H1 (cell line): ENCODE measurements around the gene GUCY1B1. TPM values are rescaled to one million over a fixed set of nuclear protein-coding genes. Genes with fewer than 3 reads are reported as not detected.

ENCODE experiments used
- ATF2 ChIP-seq: IDR thresholded peaks from 2 replicates; pipeline ENCODE4 v1.6.1; 2012; ENCODE audit warnings: low read length, inconsistent platforms
- ATF3 ChIP-seq: IDR thresholded peaks from 2 replicates; pipeline ENCODE4 v1.6.1; 2011; ENCODE audit warnings: low read depth, mild to moderate bottlenecking, low read length; ENCODE audit not compliant: insufficient read depth
- CHD2 ChIP-seq: IDR thresholded peaks from 2 replicates; pipeline ENCODE4 v1.6.1; 2012; ENCODE audit warnings: low read length, improper control_type of control experiment
- CHD7 ChIP-seq: fragments of 300-600 bp; sonication (generic); IDR thresholded peaks from 2 replicates; pipeline ENCODE4 v1.7.1; 2012; ENCODE audit warnings: low read length, moderate library complexity, mild to moderate bottlenecking, inconsistent platforms; ENCODE audit not compliant: insufficient replicate concordance
- KDM4A ChIP-seq: IDR thresholded peaks from one replicate; pipeline ENCODE4 v1.7.1; 2012; ENCODE audit warnings: low read depth, mild to moderate bottlenecking, moderate library complexity, low read length, inconsistent platforms; ENCODE audit not compliant: severe bottlenecking
- RFX5 ChIP-seq: IDR thresholded peaks from 2 replicates; pipeline ENCODE4 v1.6.1; 2011; ENCODE audit warnings: low read depth, low read length, improper control_type of control experiment, borderline replicate concordance
- SP4 ChIP-seq: IDR thresholded peaks from 2 replicates; pipeline ENCODE4 v1.6.1; 2012; ENCODE audit warnings: low read length, inconsistent platforms
- polyA plus RNA-seq, 7 experiments: library from polyadenylated mRNA; depleted of rRNA in 3 of 7; stranded (reverse) in 5 of 7; unstranded in 2 of 7; fragments of >200 nt in 5 of 7; fragments of 200-250 nt in 2 of 7; gene quantifications; 1 replicate in 5 of 7; 2 replicates in 1 of 7; 4 replicates in 1 of 7; pipeline versions ENCODE4 v1.2.1 to v1.2.3, GENCODE V29; 2011 to 2013; ENCODE audit warnings: missing spikeins in 2 of 7, mixed read lengths in 2 of 7
- total RNA-seq: library from RNA; stranded (reverse); fragmentation: NEBNext Ultra II Directional; extraction: Animal tissue kit (Norgen Biotek cat#: 25700); gene quantifications from 2 replicates; pipeline ENCODE4 v1.2.1, GENCODE V29; 2021
- TF ChIP-seq, protein P1 (sequence below): IDR thresholded peaks from 2 replicates; pipeline ENCODE4 v1.6.1; 2011; ENCODE audit warnings: low read length, improper control_type of control experiment

The GUCY1B1 gene
- total and polyA plus RNA-seq, 2 of the 8 experiments (the other 6 are each of a cell fraction or from before 2014, with no cell fraction given) = 1.5 to 2.9 TPM

GRCh38 chr4:155757745-155758265 lies 1.0 kb upstream of the GUCY1B1 start (continued):
- TF ChIP-seq CHD7 (no peak), CHD2 (no peak), ATF2 (no peak), KDM4A (no peak), RFX5 (no peak), SP4 (no peak), ATF3 (no peak)
- TF ChIP-seq, protein P1, sequence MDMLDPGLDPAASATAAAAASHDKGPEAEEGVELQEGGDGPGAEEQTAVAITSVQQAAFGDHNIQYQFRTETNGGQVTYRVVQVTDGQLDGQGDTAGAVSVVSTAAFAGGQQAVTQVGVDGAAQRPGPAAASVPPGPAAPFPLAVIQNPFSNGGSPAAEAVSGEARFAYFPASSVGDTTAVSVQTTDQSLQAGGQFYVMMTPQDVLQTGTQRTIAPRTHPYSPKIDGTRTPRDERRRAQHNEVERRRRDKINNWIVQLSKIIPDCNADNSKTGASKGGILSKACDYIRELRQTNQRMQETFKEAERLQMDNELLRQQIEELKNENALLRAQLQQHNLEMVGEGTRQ = no peak
